Measurements from ENCODE around the gene VWA2.

The VWA2 gene

DNA sequence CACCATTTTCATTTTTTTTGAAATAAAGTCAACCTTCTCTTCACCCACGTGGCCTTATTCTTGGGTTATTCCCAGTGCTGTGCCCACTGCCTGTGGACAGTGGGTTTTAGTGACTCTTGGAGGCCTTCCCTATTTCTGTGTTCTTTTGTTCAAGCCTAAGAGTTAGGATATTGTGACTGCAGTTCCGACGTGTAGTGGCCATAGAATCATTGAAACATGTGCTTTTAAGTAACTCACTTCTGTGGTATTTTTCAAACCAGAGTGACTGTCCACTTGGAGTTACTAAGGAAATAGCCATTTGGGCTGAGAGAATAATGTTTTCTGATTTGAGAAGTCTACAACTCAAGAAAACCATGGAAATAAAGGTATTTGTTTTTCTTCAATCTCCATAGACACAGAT lies 36.2 kb upstream of the VWA2 start:
- TF ChIP-seq ZBTB7A (IDR thresholded peaks at IDR 0.05; ENCODE audit: low read depth), result no peak
- TF ChIP-seq, protein P1, sequence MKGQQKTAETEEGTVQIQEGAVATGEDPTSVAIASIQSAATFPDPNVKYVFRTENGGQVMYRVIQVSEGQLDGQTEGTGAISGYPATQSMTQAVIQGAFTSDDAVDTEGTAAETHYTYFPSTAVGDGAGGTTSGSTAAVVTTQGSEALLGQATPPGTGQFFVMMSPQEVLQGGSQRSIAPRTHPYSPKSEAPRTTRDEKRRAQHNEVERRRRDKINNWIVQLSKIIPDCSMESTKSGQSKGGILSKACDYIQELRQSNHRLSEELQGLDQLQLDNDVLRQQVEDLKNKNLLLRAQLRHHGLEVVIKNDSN (IDR thresholded peaks at IDR 0.05), result no peak
- no peak for TF ChIP-seq CEBPB (IDR thresholded peaks at IDR 0.05)
- no peak for TF ChIP-seq TCF12 (IDR thresholded peaks at IDR 0.05; ENCODE audit: low read depth)
- no peak for TF ChIP-seq TEAD4 (IDR thresholded peaks at IDR 0.05)
- no peak for TF ChIP-seq EGR1 (IDR thresholded peaks at IDR 0.05)
- no peak for TF ChIP-seq EP300 (IDR thresholded peaks at IDR 0.05; ENCODE audit: borderline replicate concordance)
- no peak for TF ChIP-seq CREB1 (IDR thresholded peaks at IDR 0.05; ENCODE audit: low read depth)
- no peak for TF ChIP-seq NFIC (IDR thresholded peaks at IDR 0.05)
- TF ChIP-seq TAF1 (IDR thresholded peaks at IDR 0.05; ENCODE audit: low read depth), result no peak
- no peak for TF ChIP-seq RAD21 (IDR thresholded peaks at IDR 0.05; ENCODE audit: low read depth)
- TF ChIP-seq, protein P2, sequence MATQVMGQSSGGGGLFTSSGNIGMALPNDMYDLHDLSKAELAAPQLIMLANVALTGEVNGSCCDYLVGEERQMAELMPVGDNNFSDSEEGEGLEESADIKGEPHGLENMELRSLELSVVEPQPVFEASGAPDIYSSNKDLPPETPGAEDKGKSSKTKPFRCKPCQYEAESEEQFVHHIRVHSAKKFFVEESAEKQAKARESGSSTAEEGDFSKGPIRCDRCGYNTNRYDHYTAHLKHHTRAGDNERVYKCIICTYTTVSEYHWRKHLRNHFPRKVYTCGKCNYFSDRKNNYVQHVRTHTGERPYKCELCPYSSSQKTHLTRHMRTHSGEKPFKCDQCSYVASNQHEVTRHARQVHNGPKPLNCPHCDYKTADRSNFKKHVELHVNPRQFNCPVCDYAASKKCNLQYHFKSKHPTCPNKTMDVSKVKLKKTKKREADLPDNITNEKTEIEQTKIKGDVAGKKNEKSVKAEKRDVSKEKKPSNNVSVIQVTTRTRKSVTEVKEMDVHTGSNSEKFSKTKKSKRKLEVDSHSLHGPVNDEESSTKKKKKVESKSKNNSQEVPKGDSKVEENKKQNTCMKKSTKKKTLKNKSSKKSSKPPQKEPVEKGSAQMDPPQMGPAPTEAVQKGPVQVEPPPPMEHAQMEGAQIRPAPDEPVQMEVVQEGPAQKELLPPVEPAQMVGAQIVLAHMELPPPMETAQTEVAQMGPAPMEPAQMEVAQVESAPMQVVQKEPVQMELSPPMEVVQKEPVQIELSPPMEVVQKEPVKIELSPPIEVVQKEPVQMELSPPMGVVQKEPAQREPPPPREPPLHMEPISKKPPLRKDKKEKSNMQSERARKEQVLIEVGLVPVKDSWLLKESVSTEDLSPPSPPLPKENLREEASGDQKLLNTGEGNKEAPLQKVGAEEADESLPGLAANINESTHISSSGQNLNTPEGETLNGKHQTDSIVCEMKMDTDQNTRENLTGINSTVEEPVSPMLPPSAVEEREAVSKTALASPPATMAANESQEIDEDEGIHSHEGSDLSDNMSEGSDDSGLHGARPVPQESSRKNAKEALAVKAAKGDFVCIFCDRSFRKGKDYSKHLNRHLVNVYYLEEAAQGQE (IDR thresholded peaks at IDR 0.05; ENCODE audit: low read depth), result no peak
- no peak for TF ChIP-seq YY1 (IDR thresholded peaks at IDR 0.05; ENCODE audit: low read depth)
- TF ChIP-seq, protein P3, sequence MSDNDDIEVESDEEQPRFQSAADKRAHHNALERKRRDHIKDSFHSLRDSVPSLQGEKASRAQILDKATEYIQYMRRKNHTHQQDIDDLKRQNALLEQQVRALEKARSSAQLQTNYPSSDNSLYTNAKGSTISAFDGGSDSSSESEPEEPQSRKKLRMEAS (IDR thresholded peaks at IDR 0.05), result no peak
- no peak for TF ChIP-seq FOXM1 (IDR thresholded peaks at IDR 0.05; ENCODE audit: borderline replicate concordance, low read depth)

DNA sequence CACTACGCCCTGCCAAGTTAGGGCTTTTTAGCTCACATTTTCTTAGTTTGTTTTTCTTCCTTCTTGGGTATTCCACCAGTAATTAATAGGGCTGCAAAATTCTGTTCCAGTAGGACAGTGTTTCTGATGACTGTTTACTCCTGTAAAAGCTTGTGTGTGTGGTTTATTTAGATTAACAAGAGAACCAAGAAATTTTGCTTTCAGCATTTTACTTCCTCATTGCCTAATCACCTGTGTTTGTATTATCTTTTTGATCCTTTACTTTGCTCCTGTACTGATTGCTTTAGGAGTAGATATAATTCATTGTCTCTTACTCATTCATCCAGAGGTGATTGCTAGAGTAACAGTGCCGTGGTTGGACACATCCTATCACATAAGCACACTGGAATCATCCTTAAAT lies 32.2 kb upstream of the VWA2 start:
- TF ChIP-seq TEAD4 (IDR thresholded peaks at IDR 0.05), result no peak
- TF ChIP-seq RAD21 (IDR thresholded peaks at IDR 0.05; ENCODE audit: low read depth), result no peak
- TF ChIP-seq YY1 (IDR thresholded peaks at IDR 0.05; ENCODE audit: low read depth), result no peak
- no peak for TF ChIP-seq TCF12 (IDR thresholded peaks at IDR 0.05; ENCODE audit: low read depth)
- no peak for TF ChIP-seq TAF1 (IDR thresholded peaks at IDR 0.05; ENCODE audit: low read depth)
- no peak for TF ChIP-seq EGR1 (IDR thresholded peaks at IDR 0.05)
- TF ChIP-seq, protein P1 (IDR thresholded peaks at IDR 0.05), result no peak
- TF ChIP-seq, protein P3 (IDR thresholded peaks at IDR 0.05), result no peak
- no peak for TF ChIP-seq NFIC (IDR thresholded peaks at IDR 0.05)
- no peak for TF ChIP-seq FOXM1 (IDR thresholded peaks at IDR 0.05; ENCODE audit: borderline replicate concordance, low read depth)

DNA sequence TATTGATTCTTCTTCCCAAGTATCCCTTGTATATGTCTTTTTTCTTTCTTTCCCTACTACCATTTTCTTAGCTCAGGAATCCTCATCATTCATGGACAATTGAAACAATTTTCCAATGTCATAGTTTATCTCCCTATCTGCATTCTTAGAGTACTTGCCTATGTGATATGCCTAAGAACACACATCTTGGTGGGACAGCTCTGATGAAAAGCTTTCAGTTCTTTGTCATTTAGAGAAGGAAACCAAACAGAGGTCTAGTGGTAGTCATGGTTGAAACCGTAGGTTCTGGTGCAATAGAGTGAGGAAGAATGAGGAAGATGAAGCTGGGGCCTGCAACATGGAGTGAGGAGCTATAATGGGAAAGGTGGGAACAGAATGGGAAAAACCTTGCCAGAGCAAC lies 31.7 kb upstream of the VWA2 start:
- TF ChIP-seq RAD21 (IDR thresholded peaks at IDR 0.05; ENCODE audit: low read depth) (no peak), TAF1 (IDR thresholded peaks at IDR 0.05; ENCODE audit: low read depth) (no peak), ZBTB7A (IDR thresholded peaks at IDR 0.05; ENCODE audit: low read depth) (no peak)
- TF ChIP-seq, protein P2 (IDR thresholded peaks at IDR 0.05; ENCODE audit: low read depth), result no peak

DNA sequence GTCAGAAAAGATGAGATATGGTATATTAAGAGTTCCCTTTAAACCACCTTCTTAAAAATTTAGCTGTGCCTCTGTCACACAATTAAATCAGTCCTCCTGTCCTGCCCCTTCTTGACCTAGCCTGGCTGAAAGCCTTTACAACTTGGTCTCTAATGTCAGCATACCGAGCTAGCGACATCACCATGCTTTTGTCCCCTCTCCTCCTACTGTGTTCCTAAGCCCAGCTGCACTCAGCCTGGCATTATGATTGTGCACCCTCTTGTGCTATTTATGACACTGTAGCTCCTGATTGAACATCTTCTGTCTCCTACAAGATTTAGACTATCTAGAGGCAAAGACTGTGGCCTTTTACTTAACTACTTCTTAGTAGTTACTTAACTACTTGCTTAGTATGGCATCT lies 30.7 kb upstream of the VWA2 start:
- TF ChIP-seq FOXM1 (IDR thresholded peaks at IDR 0.05; ENCODE audit: borderline replicate concordance, low read depth) (no peak), TEAD4 (IDR thresholded peaks at IDR 0.05) (peak; percentile 82), CREB1 (IDR thresholded peaks at IDR 0.05; ENCODE audit: low read depth) (no peak), TCF12 (IDR thresholded peaks at IDR 0.05; ENCODE audit: low read depth) (0 out of 2 replicates have a peak, but pooled peaks have one; percentile 30)
- TF ChIP-seq, protein P3 (IDR thresholded peaks at IDR 0.05), result no peak
- TF ChIP-seq, protein P2 (IDR thresholded peaks at IDR 0.05; ENCODE audit: low read depth), result no peak

DNA sequence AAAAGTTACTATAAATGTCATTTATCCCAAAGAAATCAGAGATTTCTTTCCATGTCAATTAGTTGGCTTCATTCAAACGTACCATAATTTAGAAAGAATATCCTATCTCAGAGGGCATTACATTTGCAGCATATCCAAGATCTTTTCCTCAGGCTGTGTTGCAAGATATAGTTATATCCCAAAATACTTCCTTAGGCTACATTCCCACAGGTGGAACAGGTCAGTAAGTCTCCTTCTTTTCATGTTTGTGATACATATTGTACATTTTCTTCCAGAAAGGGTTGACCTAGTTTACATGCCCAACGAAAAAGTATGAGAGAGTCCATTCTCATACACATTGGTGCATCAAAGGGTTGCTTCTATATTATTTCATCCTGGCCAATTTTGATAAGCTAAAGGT lies 26.9 kb upstream of the VWA2 start:
- no peak for TF ChIP-seq ZBTB7A (IDR thresholded peaks at IDR 0.05; ENCODE audit: low read depth)
- TF ChIP-seq, protein P2 (IDR thresholded peaks at IDR 0.05; ENCODE audit: low read depth), result no peak

All from Ishikawa (cell line).